Endodermal cell (in vitro differentiated cells): ENCODE measurements around the gene METRN. TPM values are rescaled to one million over a fixed set of nuclear protein-coding genes. Genes with fewer than 3 reads are reported as not detected.

ENCODE experiments used
- DNase-seq: peaks from one replicate; pipeline ENCODE4 v3.0.0-alpha.2; 2017
- H3K27ac ChIP-seq: 2 replicates; pipeline ENCODE4 v1.5.1; 2013; ENCODE audit warnings: mild to moderate bottlenecking, low read depth, low read length, moderate library complexity
- H3K27me3 ChIP-seq: 2 replicates; pipeline ENCODE4 v1.6.1; 2013; ENCODE audit warnings: mild to moderate bottlenecking, low read length, moderate library complexity; ENCODE audit not compliant: insufficient read depth, control insufficient read depth, poor library complexity, severe bottlenecking
- H3K36me3 ChIP-seq: 2 replicates; pipeline ENCODE4 v1.7.0; 2013; ENCODE audit warnings: mild to moderate bottlenecking, low read length, moderate library complexity; ENCODE audit not compliant: control insufficient read depth, insufficient read depth
- H3K4me1 ChIP-seq: one replicate; pipeline ENCODE4 v1.7.0; 2013; ENCODE audit warnings: low read length; ENCODE audit not compliant: control insufficient read depth, insufficient read depth
- H3K4me3 ChIP-seq: 2 replicates; pipeline ENCODE4 v1.5.1; 2013; ENCODE audit warnings: mild to moderate bottlenecking, low read length, moderate library complexity
- H3K9ac ChIP-seq: 2 replicates; pipeline ENCODE4 v1.6.1; 2013; ENCODE audit warnings: mild to moderate bottlenecking, low read length, moderate library complexity; ENCODE audit not compliant: poor library complexity, severe bottlenecking; ENCODE audit errors: extremely low read depth
- H3K9me3 ChIP-seq: 2 replicates; pipeline ENCODE4 v1.6.1; 2013; ENCODE audit warnings: mild to moderate bottlenecking, low read length, moderate library complexity; ENCODE audit not compliant: control insufficient read depth
- H3K27ac Mint-ChIP-seq: 2 replicates; pipeline ENCODE4 v1.8.0; 2020; ENCODE audit warnings: mixed read lengths
- H3K27me3 Mint-ChIP-seq: 2 replicates; pipeline ENCODE4 v1.8.0; 2021; ENCODE audit warnings: mild to moderate bottlenecking, mixed read lengths; ENCODE audit not compliant: insufficient read depth
- H3K36me3 Mint-ChIP-seq: 2 replicates; pipeline ENCODE4 v1.8.0; 2020; ENCODE audit warnings: low read depth, mixed read lengths
- H3K4me1 Mint-ChIP-seq: 2 replicates; pipeline ENCODE4 v1.8.0; 2020; ENCODE audit warnings: mixed read lengths
- H3K4me3 Mint-ChIP-seq: 2 replicates; pipeline ENCODE4 v1.8.0; 2020; ENCODE audit warnings: mild to moderate bottlenecking, moderate library complexity, mixed read lengths
- H3K9me3 Mint-ChIP-seq: 2 replicates; pipeline ENCODE4 v1.8.0; 2020; ENCODE audit warnings: mild to moderate bottlenecking, mixed read lengths
- WGBS, 2 experiments: methylation state at CpG; one replicate each; pipeline versions ENCODE4 v1.1.5 to v1.1.7; 2013; ENCODE audit warnings: missing lambda C conversion rate in 2 of 2, mixed read lengths in 1 of 2; ENCODE audit not compliant: insufficient coverage in 1 of 2, insufficient read length in 1 of 2; 5-methylcytosine and 5-hydroxymethylcytosine counted together
- total RNA-seq, 2 donors: library from RNA; stranded (reverse); fragmentation: NEBNext Ultra II Directional in 1 of 2; extraction: Animal tissue kit (Norgen Biotek cat#: 25700) in 1 of 2; gene quantifications; 2 replicates in 1 of 2; 3 replicates in 1 of 2; pipeline ENCODE4 v1.2.1, GENCODE V29; 2021
- TF ChIP-seq, protein P1 (sequence below): fragments of 200-600 bp; sonication (generic); conservative IDR thresholded peaks from 2 replicates; pipeline ENCODE4 v1.5.0; 2021; ENCODE audit warnings: antibody characterized with exemption, mild to moderate bottlenecking

METRN gene
- total RNA-seq, 2 donors from 2014 or later: 33.4 to 38.5 TPM

DNA sequence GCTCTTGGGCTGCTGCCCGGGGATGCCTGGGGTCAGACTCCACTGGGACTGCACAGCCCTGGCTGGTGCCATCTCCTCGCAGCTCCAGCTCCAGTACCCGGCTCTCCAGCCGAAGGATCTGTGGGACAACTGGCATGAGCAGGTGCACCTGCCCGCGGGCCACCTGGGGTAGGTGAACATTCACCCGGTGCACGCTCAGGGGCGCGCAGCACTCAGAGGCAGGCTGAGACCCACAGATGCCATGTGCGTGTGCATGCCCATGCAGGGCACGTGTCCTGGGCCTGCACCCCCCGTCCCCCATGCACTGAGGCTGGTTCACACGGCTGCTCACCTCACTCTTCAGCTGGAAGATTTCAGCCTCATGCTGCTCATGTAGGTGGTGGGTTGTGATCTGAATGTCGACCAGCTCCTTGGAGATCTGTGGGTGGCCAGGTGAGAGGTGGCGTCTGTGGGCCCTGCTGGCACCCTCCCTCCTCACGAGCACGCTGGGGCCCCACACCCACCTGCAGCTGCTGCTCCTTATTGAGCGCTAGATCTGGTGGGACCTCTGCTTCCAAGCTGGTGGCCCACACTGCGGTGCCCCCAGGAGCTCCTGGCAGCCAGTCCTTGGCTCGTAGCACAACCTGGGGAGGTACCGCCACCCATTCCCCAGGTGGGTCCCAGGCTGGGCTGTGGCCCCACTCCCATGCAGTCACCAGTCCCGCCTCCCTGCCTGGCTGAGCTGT is 10.7 kb downstream of the METRN start:
- TF ChIP-seq, protein P1, sequence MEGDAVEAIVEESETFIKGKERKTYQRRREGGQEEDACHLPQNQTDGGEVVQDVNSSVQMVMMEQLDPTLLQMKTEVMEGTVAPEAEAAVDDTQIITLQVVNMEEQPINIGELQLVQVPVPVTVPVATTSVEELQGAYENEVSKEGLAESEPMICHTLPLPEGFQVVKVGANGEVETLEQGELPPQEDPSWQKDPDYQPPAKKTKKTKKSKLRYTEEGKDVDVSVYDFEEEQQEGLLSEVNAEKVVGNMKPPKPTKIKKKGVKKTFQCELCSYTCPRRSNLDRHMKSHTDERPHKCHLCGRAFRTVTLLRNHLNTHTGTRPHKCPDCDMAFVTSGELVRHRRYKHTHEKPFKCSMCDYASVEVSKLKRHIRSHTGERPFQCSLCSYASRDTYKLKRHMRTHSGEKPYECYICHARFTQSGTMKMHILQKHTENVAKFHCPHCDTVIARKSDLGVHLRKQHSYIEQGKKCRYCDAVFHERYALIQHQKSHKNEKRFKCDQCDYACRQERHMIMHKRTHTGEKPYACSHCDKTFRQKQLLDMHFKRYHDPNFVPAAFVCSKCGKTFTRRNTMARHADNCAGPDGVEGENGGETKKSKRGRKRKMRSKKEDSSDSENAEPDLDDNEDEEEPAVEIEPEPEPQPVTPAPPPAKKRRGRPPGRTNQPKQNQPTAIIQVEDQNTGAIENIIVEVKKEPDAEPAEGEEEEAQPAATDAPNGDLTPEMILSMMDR: no peak
- no peak overlapping the region for H3K4me3 Mint-ChIP-seq
- Histone ChIP-seq H3K4me3 (no peak overlapping the region), H3K9me3 (no peaks in the 10 kb centered on the region), H3K27me3 (peaks cover 19% of the 10 kb centered on the region), H3K36me3 (no peaks in the 10 kb centered on the region), H3K4me1 (peaks cover 3% of the 10 kb centered on the region), H3K27ac (no peak overlapping the region), H3K9ac (no peak overlapping the region)
- no peak for DNase-seq
- H3K4me1 Mint-ChIP-seq: no peaks in the 10 kb centered on the region
- no peak overlapping the region for H3K27ac Mint-ChIP-seq
- no peaks in the 10 kb centered on the region for H3K36me3 Mint-ChIP-seq
- no peaks in the 10 kb centered on the region for H3K9me3 Mint-ChIP-seq
- H3K27me3 Mint-ChIP-seq: peaks cover 15% of the 10 kb centered on the region
- 87 to 88% methylated on average over 18 to 23 of the region's 23 CpGs for WGBS, 2 experiments

DNA sequence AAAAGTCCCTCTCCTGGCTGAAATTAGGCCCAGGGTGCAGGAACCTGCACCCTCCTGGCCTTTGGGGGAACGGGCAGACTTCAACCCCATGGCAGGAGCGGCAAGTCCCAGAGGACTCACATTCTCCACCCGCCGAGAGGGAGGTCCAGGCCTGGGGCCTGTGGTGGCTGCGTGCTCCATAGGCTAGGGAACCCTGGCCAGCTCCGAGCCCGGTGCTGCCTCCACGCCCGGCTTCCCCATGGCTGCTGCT is 11.2 kb downstream of the METRN start:
- no peaks in the 10 kb centered on the region for H3K36me3 Mint-ChIP-seq
- Histone ChIP-seq H3K27me3 (peaks cover 19% of the 10 kb centered on the region), H3K9me3 (no peaks in the 10 kb centered on the region), H3K36me3 (no peaks in the 10 kb centered on the region), H3K4me1 (peaks cover 3% of the 10 kb centered on the region), H3K9ac (no peak overlapping the region), H3K27ac (no peak overlapping the region), H3K4me3 (no peak overlapping the region)
- TF ChIP-seq, protein P1: no peak
- H3K27me3 Mint-ChIP-seq: peaks cover 15% of the 10 kb centered on the region
- no peak overlapping the region for H3K27ac Mint-ChIP-seq
- H3K9me3 Mint-ChIP-seq: no peaks in the 10 kb centered on the region
- WGBS, 2 experiments: 48 to 60% methylated on average over 1 to 9 of the region's 9 CpGs
- H3K4me3 Mint-ChIP-seq: peak overlapping the region; percentile 53
- H3K4me1 Mint-ChIP-seq: no peaks in the 10 kb centered on the region
- no peak for DNase-seq

DNA sequence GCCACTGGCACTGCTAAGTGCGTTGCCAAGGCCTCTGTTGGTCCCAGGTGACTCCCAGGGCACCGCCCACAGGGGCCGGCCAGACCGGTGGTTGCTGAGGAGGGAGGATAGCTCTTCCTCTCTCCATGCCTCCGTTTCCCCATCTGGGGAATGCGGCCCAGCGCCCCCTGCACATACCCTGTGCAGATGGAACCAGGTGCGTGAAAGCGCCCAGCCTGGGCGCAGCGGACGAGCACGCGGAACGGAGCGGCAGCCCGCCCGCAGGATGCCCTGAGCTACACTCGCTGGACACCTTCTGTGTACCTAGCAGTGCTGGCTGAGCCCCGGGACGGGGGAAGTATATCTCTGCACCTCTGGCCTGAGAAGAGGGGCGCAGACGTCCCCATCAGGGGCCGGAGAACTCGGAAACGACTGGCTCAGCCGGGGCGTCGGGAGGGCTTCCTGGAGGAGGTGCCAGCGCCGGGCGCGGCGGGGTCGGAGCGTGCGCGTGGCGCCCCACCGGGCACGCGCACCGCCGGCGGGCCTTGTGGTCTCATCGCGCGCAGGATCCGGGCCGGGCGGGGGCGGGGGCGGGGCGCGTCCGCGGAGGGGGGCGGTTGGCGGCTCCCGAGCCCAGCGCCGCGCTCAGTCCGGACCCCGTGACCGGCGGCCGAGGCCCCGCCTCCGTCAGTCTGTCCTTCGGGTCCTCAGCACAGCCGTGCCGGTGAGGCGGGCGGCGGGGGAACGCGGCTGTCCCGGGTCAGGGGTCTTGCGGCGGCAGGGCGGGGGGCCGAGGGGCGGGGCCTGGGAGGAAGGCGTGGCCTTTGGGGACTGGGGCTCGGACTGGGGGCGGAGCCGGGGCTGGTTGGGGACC is 11.7 kb downstream of the METRN start, which contains the start of the genes CCDC78 and HAGHL:
Gene CCDC78, minus strand, starts transcription at position 6 of the 853 bp plus-strand sequence. CDS start 76 bp downstream, outside the sequence.
Gene HAGHL, plus strand, starts transcription at position 669 of the 853 bp plus-strand sequence. CDS start 404 bp downstream, outside the sequence.
- Histone ChIP-seq H3K27ac (no peak within 1 kb of the TSS), H3K4me1 (peaks cover 3% of the 10 kb centered on the region), H3K4me3 (peak within 1 kb of the TSS; percentile 79), H3K27me3 (peaks cover 19% of the 10 kb centered on the region), H3K36me3 (no peaks in the 10 kb centered on the region), H3K9ac (no peak within 1 kb of the TSS), H3K9me3 (no peaks in the 10 kb centered on the region)
- TF ChIP-seq, protein P1: no peak
- Mint-ChIP-seq H3K27ac (no peak within 1 kb of the TSS), H3K27me3 (peaks cover 15% of the 10 kb centered on the region), H3K4me3 (peak within 1 kb of the TSS; percentile 53), H3K9me3 (no peaks in the 10 kb centered on the region), H3K4me1 (no peaks in the 10 kb centered on the region), H3K36me3 (no peaks in the 10 kb centered on the region)
- DNase-seq: peak; percentile 92
- WGBS, 2 experiments: 2 to 3% methylated on average over 11 to 88 of the region's 88 CpGs
